Measurements from ENCODE around the gene VAV3.

The VAV3 gene

GRCh38 chr1:107794571-107794970, 170.4 kb downstream of the VAV3 start:
- H3K4me3 ChIP-seq (replicated peaks; ENCODE audit: low read depth, low read length) = no peak overlapping the region
- DNase-seq (ENCODE audit: low read depth) = no peak
- no peak for TF ChIP-seq CTCF (IDR thresholded peaks at IDR 0.05; ENCODE audit: low read length, missing control alignments)

DNA sequence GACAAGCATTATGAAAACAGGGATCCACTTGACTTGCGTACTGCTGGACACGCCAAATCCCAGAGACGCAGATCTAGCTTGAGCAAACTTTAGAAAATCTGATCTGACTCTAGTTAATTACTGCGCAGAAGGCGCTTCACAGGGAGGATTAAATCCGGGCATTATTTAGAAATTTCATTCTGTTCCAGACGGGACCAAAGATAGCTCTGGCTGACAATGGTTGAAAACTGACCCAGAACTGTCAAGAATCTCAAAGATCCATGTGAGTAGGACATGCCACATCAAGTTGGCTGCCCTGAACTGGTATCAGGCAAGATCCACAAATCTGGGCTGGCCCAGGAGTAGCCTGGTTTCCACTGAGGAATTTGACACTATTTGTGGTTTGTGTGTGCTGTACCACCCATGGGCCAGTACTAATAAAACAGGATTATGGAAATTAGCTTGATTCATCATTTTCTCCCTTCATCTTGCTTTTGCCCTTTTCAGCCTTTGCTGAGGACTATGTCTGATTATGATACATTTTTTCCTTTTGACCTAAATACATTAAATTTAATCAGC, 171.0 kb downstream of the VAV3 start:
- no peak for TF ChIP-seq CTCF (IDR thresholded peaks at IDR 0.05; ENCODE audit: low read length, missing control alignments)
- DNase-seq (ENCODE audit: low read depth) = no peak
- no peak overlapping the region for H3K4me3 ChIP-seq (replicated peaks; ENCODE audit: low read depth, low read length)

DNA sequence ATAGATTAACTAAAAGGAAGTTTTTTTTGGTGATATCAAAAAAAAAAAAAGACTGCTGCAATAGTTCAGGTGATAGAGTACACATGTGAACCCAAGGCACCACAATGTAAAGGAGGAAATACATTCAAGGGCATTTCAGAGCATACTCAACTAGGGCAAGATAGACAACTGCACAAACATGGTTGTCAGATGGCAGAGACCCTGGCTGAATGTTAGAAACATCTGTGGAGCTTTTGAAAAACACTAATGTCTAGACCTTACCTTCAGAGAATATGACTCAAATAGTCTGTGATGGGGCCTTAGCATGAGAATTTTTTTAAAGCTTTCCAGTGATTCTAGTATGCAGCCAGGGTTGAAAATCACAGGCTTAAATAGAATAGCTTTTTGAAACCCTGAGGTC, 173.6 kb downstream of the VAV3 start:
- DNase-seq (ENCODE audit: low read depth) = no peak
- no peak overlapping the region for H3K4me3 ChIP-seq (replicated peaks; ENCODE audit: low read depth, low read length)
- no peak for TF ChIP-seq CTCF (IDR thresholded peaks at IDR 0.05; ENCODE audit: low read length, missing control alignments)

- no peak overlapping the region for H3K4me3 ChIP-seq (replicated peaks; ENCODE audit: low read depth, low read length)
- TF ChIP-seq CTCF (IDR thresholded peaks at IDR 0.05; ENCODE audit: low read length, missing control alignments) = no peak
- DNase-seq (ENCODE audit: low read depth) = no peak
These were observed 175.0 kb downstream of the VAV3 start for GRCh38 chr1:107789817-107790524.

DNA sequence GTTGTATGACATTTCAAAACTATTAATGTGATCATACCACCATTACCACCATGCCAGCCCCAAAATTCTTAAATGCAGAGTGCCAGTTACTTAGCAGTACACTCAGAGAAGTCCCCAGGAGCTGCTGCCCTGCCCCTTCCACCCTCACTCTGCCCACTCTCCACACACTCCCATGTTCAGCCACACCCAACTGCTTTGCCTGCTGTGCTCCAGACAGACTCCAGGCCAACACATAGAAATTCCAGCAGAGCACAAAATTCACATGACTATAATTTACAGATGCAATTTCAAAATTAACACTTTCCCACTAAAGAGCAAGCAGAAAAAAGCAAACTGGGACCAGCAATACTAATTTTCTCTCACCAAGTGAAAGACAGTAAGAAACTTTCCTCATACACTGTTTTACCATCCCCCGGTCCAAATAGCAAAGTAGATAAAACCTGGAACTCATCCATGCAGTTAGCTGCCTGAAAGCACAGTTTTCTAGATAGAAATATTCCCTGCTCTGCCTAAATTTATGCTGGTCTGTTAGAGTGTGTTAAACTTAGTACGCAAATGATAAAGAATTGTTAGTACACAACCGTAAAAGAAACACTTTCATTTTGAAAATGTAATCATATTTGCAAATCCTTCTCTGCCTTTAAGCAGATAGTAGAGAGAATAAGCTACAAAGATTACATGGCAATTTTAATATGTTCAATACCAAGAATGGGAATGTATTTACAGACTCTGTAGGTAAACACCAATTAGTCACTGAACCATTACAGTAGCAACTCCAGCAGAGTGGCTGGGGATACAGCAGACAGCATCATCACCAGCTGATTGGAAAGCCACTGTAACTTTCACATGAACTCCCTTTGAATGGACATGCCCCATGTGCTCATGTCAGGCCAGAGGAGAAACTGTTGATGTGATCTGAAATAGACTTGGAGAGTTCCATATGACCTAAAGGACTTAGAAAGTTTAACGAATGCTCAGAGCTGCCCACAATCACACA, 176.5 kb downstream of the VAV3 start:
- DNase-seq (ENCODE audit: low read depth) = peak; percentile 8

GRCh38 chr1:107787299-107787698, 177.7 kb downstream of the VAV3 start:
- H3K4me3 ChIP-seq (replicated peaks; ENCODE audit: low read depth, low read length) = no peak overlapping the region
- no peak for TF ChIP-seq CTCF (IDR thresholded peaks at IDR 0.05; ENCODE audit: low read length, missing control alignments)
- DNase-seq (ENCODE audit: low read depth) = no peak

More for the DNA sequence above, 176.5 kb downstream of the VAV3 start:
- no peak for TF ChIP-seq CTCF (IDR thresholded peaks at IDR 0.05; ENCODE audit: low read length, missing control alignments)
- H3K4me3 ChIP-seq (replicated peaks; ENCODE audit: low read depth, low read length) = peak overlapping the region; percentile 12
